Transverse colon (tissue), 4 donors: Measurements from ENCODE around the gene LHX3. TPM values are rescaled to one million over a fixed set of nuclear protein-coding genes. Genes with fewer than 3 reads are reported as not detected.

Experiments
- DNase-seq: peaks from one replicate; pipeline ENCODE4 v3.0.0-alpha.2; 2019
- H3K27ac ChIP-seq, 4 donors: fragments of 200-600 bp; sonication (generic); 2 replicates each; pipeline ENCODE4 v1.5.1; 2016 to 2018; ENCODE audit warnings: inconsistent platforms in 4 of 4
- H3K27me3 ChIP-seq: fragments of 200-600 bp; sonication (generic); 2 replicates; pipeline ENCODE4 v1.5.1; 2017; ENCODE audit warnings: inconsistent platforms
- H3K36me3 ChIP-seq, 4 donors: fragments of 200-600 bp; sonication (generic); 2 replicates each; pipeline ENCODE4 v1.5.1; 2017 to 2019; ENCODE audit warnings: inconsistent platforms in 4 of 4
- H3K4me1 ChIP-seq, 4 donors: fragments of 200-600 bp; sonication (generic); 2 replicates each; pipeline ENCODE4 v1.5.1; 2017 to 2020; ENCODE audit warnings: inconsistent platforms in 4 of 4
- H3K4me3 ChIP-seq, 4 donors: fragments of 200-600 bp; sonication (generic); 1 replicate in 1 of 4; 2 replicates in 3 of 4; pipeline versions ENCODE4 v1.5.1 to v1.6.1; 2017 to 2019; ENCODE audit warnings: inconsistent platforms in 4 of 4
- H3K9me3 ChIP-seq, 2 donors: fragments of 200-600 bp; sonication (generic); 2 replicates each; pipeline ENCODE4 v1.5.1; 2017 to 2019; ENCODE audit warnings: inconsistent platforms in 2 of 2
- CTCF ChIP-seq, 5 experiments: fragments of 200-600 bp in 3 of 5; fragments of 450-650 bp in 2 of 5; sonication (generic) in 3 of 5; IDR thresholded peaks; 1 replicate in 2 of 5; 2 replicates in 3 of 5; pipeline ENCODE4 v1.5.1; 2016 to 2017; ENCODE audit warnings: antibody characterized with exemption in 5 of 5, inconsistent platforms in 3 of 5, mild to moderate bottlenecking in 2 of 5, moderate library complexity in 1 of 5
- EP300 ChIP-seq: sonication (generic); formaldehyde crosslinking; IDR thresholded peaks from one replicate; pipeline ENCODE4 v1.6.1; 2017; ENCODE audit warnings: antibody characterized with exemption, low read depth
- POLR2A ChIP-seq: fragments of 450-650 bp; IDR thresholded peaks from one replicate; pipeline ENCODE4 v1.6.1; 2016; ENCODE audit warnings: antibody characterized with exemption, mild to moderate bottlenecking, moderate library complexity
- POLR2AphosphoS5 ChIP-seq, 3 donors: sonication (generic); formaldehyde crosslinking; IDR thresholded peaks; one replicate each; pipeline ENCODE4 v1.6.1; 2016; ENCODE audit warnings: antibody characterized with exemption in 3 of 3
- WGBS, 2 donors: methylation state at CpG; one replicate each; pipeline ENCODE4 v1.1.5; 2018; ENCODE audit warnings: low coverage in 1 of 2; 5-methylcytosine and 5-hydroxymethylcytosine counted together
- in situ Hi-C, 4 donors: fragments of 200-750 bp; cut with MboI; loops; one replicate each; pipeline versions ENCODE4 v1.15.0 to v1.15.1; 2017; ENCODE audit warnings: low sequenced_read_pairs in 3 of 4, low pct_ligation_motif_present in 1 of 4, low pct_unique_long_range_greater_than_20kb in 1 of 4
- intact Hi-C: fragments of 100-400 bp; cut with DNase I; formaldehyde crosslinking; loops from one replicate; pipeline ENCODE4 v1.15.1; 2023; ENCODE audit warnings: low total_unique reads
- total RNA-seq, 4 donors: library from RNA; depleted of rRNA; stranded (reverse); fragments of >200 nt; gene quantifications; one replicate each; pipeline ENCODE4 v1.1.0, GENCODE V29; 2016

LHX3 gene
- total RNA-seq, 4 donors from 2014 or later = not detected

- WGBS, 2 donors = 77% methylated on average over 8 of the region's 10 CpGs; no CpG with 5 or more reads in 1 of the 2 donors
- Histone ChIP-seq H3K4me3 (no peak overlapping the region), H3K36me3 (no peaks in the 10 kb centered on the region), H3K9me3 (peaks cover 0 to 4% of the 10 kb centered on the region in 2 donors), H3K27me3 (peaks cover 27% of the 10 kb centered on the region), H3K4me1 (no peaks in the 10 kb centered on the region), H3K27ac (no peak overlapping the region)
- TF ChIP-seq POLR2A = no peak
- no peak for TF ChIP-seq POLR2AphosphoS5 (IDR thresholded peaks at IDR 0.05)
- no peak for TF ChIP-seq EP300
- TF ChIP-seq CTCF (IDR thresholded peaks at IDR 0.05) = no peak
- no peak for DNase-seq
- in situ Hi-C loops (loop anchor here in 2 of 4 donors (10.0 kb wide), 2 partner anchors 114 to 124 kb away; no protein-coding TSS in a partner anchor), intact Hi-C loops (loop anchor here (10.0 kb wide), 1 partner anchor 124 kb away; no protein-coding TSS in a partner anchor)
These were observed 43.8 kb downstream of the LHX3 start for GRCh38 chr9:136160995-136161610.

GRCh38 chr9:136160381-136160841 is 44.5 kb downstream of the LHX3 start:
- intact Hi-C loops (loop anchor here (10.0 kb wide), 1 partner anchor 124 kb away; no protein-coding TSS in a partner anchor), in situ Hi-C loops (loop anchor here in 2 of 4 donors (10.0 kb wide), 2 partner anchors 114 to 124 kb away; no protein-coding TSS in a partner anchor)
- TF ChIP-seq POLR2AphosphoS5 (IDR thresholded peaks at IDR 0.05) (no peak), EP300 (no peak), POLR2A (no peak), CTCF (IDR thresholded peaks at IDR 0.05) (no peak)
- no peak overlapping the region for H3K4me3 ChIP-seq
- no peak overlapping the region for H3K27ac ChIP-seq
- WGBS, 2 donors = 77 to 80% methylated on average over 1 to 10 of the region's 12 CpGs
- peaks cover 0 to 4% of the 10 kb centered on the region in 2 donors for H3K9me3 ChIP-seq
- H3K4me1 ChIP-seq = no peaks in the 10 kb centered on the region
- no peaks in the 10 kb centered on the region for H3K36me3 ChIP-seq
- peaks cover 34% of the 10 kb centered on the region for H3K27me3 ChIP-seq
- DNase-seq = no peak

- WGBS, 2 donors = 84% methylated on average over 13 of the region's 16 CpGs; no CpG with 5 or more reads in 1 of the 2 donors
- in situ Hi-C loops = loop anchor here in 2 of 4 donors (10.0 kb wide), 2 partner anchors 115 to 125 kb away; no protein-coding TSS in a partner anchor
- TF ChIP-seq POLR2A (no peak), CTCF (IDR thresholded peaks at IDR 0.05) (no peak), EP300 (no peak), POLR2AphosphoS5 (IDR thresholded peaks at IDR 0.05) (no peak)
- H3K27me3 ChIP-seq = peaks cover 40% of the 10 kb centered on the region
- no peaks in the 10 kb centered on the region for H3K4me1 ChIP-seq
- H3K4me3 ChIP-seq = no peak overlapping the region
- DNase-seq = no peak
- H3K9me3 ChIP-seq = peaks cover 0 to 4% of the 10 kb centered on the region in 2 donors
- H3K36me3 ChIP-seq = no peaks in the 10 kb centered on the region
- intact Hi-C loops = loop anchor here (10.0 kb wide), 1 partner anchor 125 kb away; no protein-coding TSS in a partner anchor
- no peak overlapping the region for H3K27ac ChIP-seq
These were observed 45.1 kb downstream of the LHX3 start for GRCh38 chr9:136159851-136160250.

- H3K9me3 ChIP-seq = no peaks in the 10 kb centered on the region
- TF ChIP-seq POLR2A (no peak), CTCF (IDR thresholded peaks at IDR 0.05) (no peak), EP300 (no peak), POLR2AphosphoS5 (IDR thresholded peaks at IDR 0.05) (no peak)
- 60% methylated on average over 18 of the region's 20 CpGs; no CpG with 5 or more reads in 1 of the 2 donors for WGBS, 2 donors
- H3K27me3 ChIP-seq = peaks cover 43% of the 10 kb centered on the region
- H3K36me3 ChIP-seq = no peaks in the 10 kb centered on the region
- H3K27ac ChIP-seq = no peak overlapping the region
- in situ Hi-C loops = no loop called here
- H3K4me3 ChIP-seq = no peak overlapping the region
- no peaks in the 10 kb centered on the region for H3K4me1 ChIP-seq
- DNase-seq = no peak
- intact Hi-C loops = no loop called here
These were observed 47.3 kb downstream of the LHX3 start for GRCh38 chr9:136157477-136158265.
